Fibroblast of villous mesenchyme (primary cell): ENCODE data around the gene KCNQ4. TPM values are rescaled to one million over a fixed set of nuclear protein-coding genes. Genes with fewer than 3 reads are reported as not detected.

Source experiments
- DNase-seq: peaks from one replicate; pipeline ENCODE4 v3.0.0-alpha.2; 2010; ENCODE audit warnings: low read depth
- H3K4me3 ChIP-seq: 2 replicates; pipeline ENCODE4 v1.5.1; 2011; ENCODE audit warnings: low read depth, mild to moderate bottlenecking, low read length
- total RNA-seq: library from RNA; depleted of rRNA; stranded (reverse); fragments of >200 nt; gene quantifications from 2 replicates; pipeline ENCODE4 v1.2.3, GENCODE V29; 2012
- TF ChIP-seq, protein P1 (sequence below): IDR thresholded peaks from 2 replicates; pipeline ENCODE4 v1.5.1; 2012; ENCODE audit warnings: low read depth, mild to moderate bottlenecking, low read length; ENCODE audit not compliant: insufficient read depth

Gene KCNQ4
- total RNA-seq, 1 donor: under 0.01 TPM

DNA sequence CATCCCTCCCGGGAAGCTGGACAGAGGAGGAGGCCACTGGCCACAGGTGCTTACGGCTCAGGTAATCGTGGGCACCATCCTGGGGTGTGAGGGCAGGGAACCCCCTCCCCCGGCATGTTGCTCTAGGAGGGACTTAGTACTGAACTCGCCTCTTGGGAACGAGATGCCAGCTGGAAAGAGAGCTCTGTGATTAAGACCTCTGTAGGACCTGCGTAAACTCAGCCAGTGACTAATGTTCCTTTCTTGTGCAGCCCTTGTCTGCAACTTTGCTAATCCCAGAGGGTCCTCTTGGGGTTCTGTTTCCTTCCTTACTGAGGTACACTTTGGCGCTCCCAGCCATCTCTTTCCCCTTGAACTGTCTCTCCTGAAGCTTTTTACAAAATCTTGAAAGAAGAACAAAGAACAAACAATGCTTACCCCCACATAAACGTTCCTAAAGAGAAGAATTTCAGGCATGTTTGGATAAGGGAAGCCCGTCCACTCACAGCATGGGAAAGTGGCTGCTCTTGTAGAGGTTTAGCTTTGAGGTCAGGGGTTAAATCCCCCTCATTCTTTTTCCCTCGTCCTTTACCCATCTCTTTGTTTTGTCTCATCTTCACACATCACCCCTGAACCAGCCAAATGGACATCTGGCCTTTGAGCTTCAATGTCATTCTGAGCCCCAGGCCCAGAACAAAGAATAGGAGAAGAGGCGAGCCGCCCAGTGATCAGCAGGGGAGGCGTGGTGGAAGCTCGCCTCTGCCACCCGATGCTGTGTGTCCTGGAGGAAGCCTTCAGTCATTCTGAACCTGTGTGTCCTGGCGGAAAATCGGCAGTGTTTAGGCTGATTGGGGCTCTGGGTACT lies 41.2 kb downstream of the KCNQ4 start:
- DNase-seq: peak; percentile 34
- TF ChIP-seq, protein P1, sequence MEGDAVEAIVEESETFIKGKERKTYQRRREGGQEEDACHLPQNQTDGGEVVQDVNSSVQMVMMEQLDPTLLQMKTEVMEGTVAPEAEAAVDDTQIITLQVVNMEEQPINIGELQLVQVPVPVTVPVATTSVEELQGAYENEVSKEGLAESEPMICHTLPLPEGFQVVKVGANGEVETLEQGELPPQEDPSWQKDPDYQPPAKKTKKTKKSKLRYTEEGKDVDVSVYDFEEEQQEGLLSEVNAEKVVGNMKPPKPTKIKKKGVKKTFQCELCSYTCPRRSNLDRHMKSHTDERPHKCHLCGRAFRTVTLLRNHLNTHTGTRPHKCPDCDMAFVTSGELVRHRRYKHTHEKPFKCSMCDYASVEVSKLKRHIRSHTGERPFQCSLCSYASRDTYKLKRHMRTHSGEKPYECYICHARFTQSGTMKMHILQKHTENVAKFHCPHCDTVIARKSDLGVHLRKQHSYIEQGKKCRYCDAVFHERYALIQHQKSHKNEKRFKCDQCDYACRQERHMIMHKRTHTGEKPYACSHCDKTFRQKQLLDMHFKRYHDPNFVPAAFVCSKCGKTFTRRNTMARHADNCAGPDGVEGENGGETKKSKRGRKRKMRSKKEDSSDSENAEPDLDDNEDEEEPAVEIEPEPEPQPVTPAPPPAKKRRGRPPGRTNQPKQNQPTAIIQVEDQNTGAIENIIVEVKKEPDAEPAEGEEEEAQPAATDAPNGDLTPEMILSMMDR: no peak
- H3K4me3 ChIP-seq: no peak overlapping the region

DNA sequence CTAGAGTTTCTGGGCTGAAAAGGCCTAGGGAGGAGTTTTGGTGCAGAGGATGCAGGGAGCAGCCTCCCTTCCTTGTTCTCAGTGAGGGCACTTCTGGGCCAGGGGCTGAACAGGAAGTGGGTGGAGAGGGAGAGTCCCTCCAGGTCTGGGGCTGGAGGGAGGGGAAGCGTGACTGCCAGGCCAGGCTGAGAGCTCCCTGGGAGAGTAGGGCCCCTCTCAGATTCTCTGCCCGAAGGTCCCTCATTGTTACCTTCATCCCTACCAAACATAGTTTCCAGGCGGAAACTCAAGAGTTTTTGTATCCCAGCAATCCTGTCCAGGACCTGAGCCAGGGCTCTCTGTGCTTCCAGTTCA lies 41.8 kb downstream of the KCNQ4 start:
- H3K4me3 ChIP-seq: no peak overlapping the region
- TF ChIP-seq, protein P1: no peak
- DNase-seq: no peak

DNA sequence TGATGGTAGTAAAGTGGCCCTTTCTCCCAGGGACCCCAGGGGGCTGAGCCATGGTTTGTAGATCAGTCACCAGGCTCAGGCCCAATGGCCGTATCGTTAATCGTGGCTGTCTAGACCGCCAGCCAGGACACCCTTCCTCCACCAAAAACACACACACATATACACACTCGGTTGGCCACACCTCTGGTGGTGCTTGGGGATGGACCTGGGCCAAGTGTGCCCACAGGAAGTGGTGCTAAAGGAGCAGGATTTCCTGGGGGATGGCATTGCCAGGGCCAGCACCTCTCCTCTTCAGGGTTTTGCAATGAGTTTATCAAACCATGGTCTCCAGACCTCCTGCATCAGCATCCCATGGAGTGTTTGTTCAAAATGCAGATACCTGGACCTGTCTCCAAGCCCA lies 42.4 kb downstream of the KCNQ4 start:
- no peak overlapping the region for H3K4me3 ChIP-seq
- TF ChIP-seq, protein P1: no peak
- DNase-seq: no peak

DNA sequence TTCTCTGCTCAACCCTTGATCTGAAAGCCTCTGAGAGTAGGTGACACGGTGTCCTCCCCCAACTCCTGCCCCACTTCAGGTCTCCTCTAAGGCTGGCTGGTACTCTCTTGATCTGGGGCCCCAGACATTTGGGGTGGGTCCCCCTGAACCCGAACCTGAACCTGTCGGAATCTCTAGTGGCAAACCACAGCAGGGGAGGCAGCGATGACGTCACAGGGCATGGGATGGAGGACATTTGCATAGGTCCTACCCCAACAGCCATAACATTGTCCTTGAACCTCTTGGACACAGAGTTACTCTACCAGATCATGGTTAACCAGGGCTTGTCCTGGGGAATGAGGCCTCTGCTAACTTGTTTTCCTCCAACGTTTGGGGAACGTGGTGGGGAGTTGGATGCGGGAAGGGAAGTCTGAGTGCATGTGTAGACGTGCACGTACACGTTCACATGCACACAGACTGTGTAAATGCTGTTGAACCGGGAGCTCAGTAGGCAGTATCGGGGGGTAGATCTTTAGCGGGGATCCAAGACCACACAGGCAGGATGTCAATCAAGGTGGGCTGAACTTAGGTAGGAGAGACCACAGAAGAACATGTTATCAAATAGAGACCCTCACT lies 46.2 kb downstream of the KCNQ4 start:
- TF ChIP-seq, protein P1: no peak
- no peak overlapping the region for H3K4me3 ChIP-seq
- no peak for DNase-seq

DNA sequence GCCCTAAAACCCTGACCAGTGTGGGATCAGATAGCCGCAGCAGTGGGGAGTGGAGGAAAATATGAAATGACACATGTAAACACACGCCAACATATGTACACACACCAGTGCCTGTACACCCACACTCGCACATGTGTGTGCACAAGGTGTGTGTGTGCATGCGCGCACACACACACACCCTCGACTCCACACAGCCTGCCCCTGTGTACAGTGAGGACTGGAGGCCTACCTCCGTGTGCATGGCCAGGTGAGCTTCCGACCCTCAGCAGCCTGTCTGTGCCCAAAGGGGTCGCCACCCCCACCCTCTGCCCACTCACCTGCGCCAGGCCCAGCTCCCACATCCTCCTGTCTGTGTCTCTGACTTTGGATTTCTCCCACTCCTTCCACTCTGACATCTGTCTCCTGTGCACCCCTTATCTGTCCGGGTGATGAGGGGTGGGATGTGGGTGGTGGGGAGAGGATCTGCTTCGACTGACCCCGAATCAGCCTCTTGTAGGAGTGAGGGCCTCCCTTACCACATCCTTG lies 46.9 kb downstream of the KCNQ4 start:
- TF ChIP-seq, protein P1: no peak
- H3K4me3 ChIP-seq: no peak overlapping the region
- DNase-seq: no peak

DNA sequence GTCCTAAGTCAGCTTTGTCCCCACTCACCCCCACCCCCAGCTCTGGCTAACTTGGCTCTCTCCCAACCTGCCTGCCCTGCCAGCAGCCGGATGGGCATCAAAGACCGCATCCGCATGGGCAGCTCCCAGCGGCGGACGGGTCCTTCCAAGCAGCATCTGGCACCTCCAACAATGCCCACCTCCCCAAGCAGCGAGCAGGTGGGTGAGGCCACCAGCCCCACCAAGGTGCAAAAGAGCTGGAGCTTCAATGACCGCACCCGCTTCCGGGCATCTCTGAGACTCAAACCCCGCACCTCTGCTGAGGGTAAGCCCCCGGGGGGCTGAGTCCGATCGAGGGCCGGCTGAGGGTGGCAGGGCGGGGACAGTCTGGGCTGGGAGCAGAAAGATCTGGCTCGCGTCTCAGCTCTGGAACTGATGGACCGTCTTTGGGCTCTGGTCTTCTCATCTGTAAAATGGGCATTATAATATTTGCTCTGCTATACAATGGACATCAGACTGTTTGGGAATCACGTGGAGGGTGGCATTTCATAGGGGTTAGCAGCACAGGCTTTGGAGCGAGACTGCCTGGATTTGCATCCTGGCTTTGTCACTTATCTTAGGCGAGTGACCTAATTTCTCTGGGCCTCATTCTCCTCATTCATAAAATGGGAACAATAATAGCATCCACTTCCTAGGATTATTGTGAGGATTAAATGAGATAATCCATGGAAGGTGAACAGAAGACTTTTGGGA lies 47.6 kb downstream of the KCNQ4 start:
- TF ChIP-seq, protein P1: no peak
- DNase-seq: no peak
- H3K4me3 ChIP-seq: no peak overlapping the region
